PFSK-1 (cell line): ENCODE data around the gene TMED4.

Source experiments
- FOXP2 ChIP-seq: optimal IDR thresholded peaks from 2 replicates; pipeline ENCODE3; 2011; ENCODE audit warnings: borderline replicate concordance, control low read depth, inconsistent platforms; ENCODE audit not compliant: insufficient read depth; ENCODE audit errors: extremely low read length, extremely low read depth
- POLR2AphosphoS5 ChIP-seq: IDR thresholded peaks from 2 replicates; pipeline ENCODE4 v1.6.1; 2012; ENCODE audit warnings: low read depth, mild to moderate bottlenecking, control low read depth, low read length, moderate library complexity
- SIN3A ChIP-seq: IDR thresholded peaks from 2 replicates; pipeline ENCODE4 v1.6.1; 2012; ENCODE audit warnings: mild to moderate bottlenecking, low read length, moderate library complexity, borderline replicate concordance; ENCODE audit not compliant: insufficient read depth
- TAF1 ChIP-seq: IDR thresholded peaks from 2 replicates; pipeline ENCODE4 v1.6.1; 2012; ENCODE audit warnings: low read length, control low read depth, borderline replicate concordance; ENCODE audit not compliant: insufficient read depth
- TF ChIP-seq, protein P1 (sequence below), 2 experiments: IDR thresholded peaks; 2 replicates each; pipeline versions ENCODE4 v1.6.1 to v1.8.0; 2011 to 2012; ENCODE audit warnings: low read depth in 2 of 2, low read length in 2 of 2, control low read depth in 1 of 2, inconsistent platforms in 1 of 2, mild to moderate bottlenecking in 1 of 2, moderate library complexity in 1 of 2; ENCODE audit not compliant: insufficient read depth in 1 of 2

DNA sequence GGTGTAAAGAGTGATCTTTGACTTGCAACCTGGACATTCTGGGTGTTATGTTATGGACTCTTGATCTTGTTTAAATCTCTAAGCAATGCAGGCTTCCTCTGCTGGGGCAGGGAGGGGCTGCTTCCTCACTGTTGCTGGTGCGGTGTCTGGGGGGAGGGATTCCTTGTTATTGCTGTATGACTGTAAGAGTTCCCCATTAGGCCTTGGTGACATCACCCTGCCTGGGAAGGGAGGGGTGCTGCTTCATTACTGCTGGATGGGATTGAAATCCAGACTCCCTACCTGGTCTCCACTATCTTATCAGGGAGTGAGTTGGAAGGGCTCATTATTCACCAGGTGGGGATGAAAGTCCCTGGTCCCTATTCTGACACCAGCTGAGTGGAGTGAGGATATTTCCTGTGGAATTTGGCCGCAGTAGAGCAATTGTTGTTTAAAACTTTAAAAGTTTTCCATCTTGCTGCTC lies 33.1 kb upstream of the TMED4 start:
- TF ChIP-seq, protein P1, sequence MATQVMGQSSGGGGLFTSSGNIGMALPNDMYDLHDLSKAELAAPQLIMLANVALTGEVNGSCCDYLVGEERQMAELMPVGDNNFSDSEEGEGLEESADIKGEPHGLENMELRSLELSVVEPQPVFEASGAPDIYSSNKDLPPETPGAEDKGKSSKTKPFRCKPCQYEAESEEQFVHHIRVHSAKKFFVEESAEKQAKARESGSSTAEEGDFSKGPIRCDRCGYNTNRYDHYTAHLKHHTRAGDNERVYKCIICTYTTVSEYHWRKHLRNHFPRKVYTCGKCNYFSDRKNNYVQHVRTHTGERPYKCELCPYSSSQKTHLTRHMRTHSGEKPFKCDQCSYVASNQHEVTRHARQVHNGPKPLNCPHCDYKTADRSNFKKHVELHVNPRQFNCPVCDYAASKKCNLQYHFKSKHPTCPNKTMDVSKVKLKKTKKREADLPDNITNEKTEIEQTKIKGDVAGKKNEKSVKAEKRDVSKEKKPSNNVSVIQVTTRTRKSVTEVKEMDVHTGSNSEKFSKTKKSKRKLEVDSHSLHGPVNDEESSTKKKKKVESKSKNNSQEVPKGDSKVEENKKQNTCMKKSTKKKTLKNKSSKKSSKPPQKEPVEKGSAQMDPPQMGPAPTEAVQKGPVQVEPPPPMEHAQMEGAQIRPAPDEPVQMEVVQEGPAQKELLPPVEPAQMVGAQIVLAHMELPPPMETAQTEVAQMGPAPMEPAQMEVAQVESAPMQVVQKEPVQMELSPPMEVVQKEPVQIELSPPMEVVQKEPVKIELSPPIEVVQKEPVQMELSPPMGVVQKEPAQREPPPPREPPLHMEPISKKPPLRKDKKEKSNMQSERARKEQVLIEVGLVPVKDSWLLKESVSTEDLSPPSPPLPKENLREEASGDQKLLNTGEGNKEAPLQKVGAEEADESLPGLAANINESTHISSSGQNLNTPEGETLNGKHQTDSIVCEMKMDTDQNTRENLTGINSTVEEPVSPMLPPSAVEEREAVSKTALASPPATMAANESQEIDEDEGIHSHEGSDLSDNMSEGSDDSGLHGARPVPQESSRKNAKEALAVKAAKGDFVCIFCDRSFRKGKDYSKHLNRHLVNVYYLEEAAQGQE (IDR thresholded peaks at IDR 0.05; ENCODE audit: insufficient read depth in 1 of 2, low read depth in 2 of 2, low read length in 2 of 2): no peak
- TF ChIP-seq POLR2AphosphoS5 (no peak), TAF1 (no peak), SIN3A (no peak), FOXP2 (no peak)
